ENCODE measurements around the gene SRSF4. TPM values are rescaled to one million over a fixed set of nuclear protein-coding genes. Genes with fewer than 3 reads are reported as not detected.
"Not testable (repeated sequence)": the region's sequence is repeated elsewhere in the genome, so short reads cannot be mapped to it uniquely, and the experiment has no call there.

Gene SRSF4
- 30.2 TPM for total RNA-seq

DNA sequence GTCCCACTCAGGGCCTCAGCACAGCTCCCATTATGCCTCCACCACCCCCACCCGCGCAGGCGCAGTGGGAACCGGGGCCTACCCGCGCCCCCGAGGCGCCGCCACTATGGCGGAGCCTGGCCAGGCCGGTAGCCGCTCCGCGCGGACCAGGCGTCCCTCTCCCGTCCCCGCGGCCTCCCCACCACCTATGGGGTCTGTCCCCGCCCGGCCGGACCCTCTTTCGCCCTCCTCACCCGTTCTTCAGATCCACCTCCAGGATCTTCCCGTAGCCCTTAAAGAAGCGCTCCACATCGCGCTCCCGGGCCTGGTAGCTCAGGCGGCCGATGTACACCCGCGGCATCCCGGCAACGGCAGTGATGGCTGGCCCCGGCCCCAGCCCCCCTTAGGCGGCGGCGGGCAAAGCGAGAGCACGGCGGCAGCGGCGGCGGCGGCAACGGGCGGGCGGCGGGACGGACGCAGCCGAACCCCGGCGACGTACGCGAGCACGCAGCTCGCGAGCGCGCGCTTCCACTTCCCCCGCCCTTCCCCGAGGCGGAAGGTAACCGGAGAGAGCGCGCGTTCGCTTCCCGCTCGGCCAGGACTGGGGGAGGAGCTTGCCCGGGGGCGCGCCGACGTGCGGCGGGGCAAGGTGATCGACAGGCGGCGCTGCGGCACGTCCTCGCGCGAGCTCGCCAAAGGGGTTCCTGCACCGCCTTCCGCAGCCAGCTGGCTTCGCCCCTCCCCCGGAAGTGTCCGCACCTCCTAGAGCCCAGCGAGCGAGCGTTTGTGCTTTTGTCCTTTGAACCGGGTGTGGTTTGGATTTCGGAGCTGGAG lies at the start of gene SRSF4:
SRSF4 (minus strand) TSS at position 488 of the 813 bp plus-strand sequence; CDS start at position 340, 148 bp downstream.
- peak; percentile 96 to 98 (median 98) for DNase-seq (ENCODE audit: low read depth in 2 of 3, low spot score in 2 of 3)

DNA sequence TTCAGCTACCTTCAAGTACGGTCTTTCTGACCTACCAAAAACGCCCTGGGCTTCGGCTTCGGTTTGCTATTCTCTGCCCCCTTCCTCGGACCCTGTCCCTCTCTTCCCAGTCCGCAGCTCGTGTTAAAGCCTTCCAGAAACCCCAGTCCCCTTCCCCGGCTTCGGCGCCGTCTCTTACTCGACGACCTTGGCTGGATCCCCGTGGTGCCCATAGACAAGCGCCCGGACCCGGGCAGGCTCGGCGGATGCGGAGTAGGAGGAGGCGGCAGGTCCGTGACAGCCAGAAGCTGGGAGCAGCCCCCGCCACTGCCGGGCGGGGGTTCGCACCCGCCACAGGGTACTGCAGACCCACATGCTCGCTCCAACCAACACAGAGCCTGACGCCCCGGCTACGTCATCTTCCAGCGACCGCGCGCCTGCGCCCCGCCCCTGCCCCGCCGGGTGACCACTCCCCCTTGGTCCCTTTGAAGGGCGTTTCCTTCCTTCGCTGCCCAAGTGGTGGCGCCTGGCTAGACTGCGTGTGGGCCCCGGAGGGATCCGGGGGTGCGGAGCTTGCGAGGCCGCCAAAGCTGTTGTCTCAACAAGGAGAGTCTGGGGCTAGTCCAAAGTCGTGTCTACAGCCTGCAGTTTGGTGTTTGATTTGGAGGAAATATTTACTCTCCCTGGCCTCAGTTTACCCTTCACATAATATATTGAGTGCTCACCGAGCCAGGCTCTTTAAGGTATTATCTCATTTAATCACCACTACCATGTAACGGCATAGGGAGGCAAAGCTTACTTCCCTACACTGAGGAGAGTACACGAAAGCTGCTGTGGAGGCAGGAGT lies 49.1 kb upstream of the SRSF4 start, which contains the start of gene MECR:
MECR (minus strand) TSS at position 382 of the 826 bp plus-strand sequence; CDS start at position 354, 28 bp downstream.
- peak; percentile 79 to 93 (median 91) for DNase-seq (ENCODE audit: low read depth in 2 of 3, low spot score in 2 of 3)

GRCh38 chr1:29230204-29230552 lies 48.5 kb upstream of the SRSF4 start:
- DNase-seq (ENCODE audit: low read depth in 2 of 3, low spot score in 2 of 3): no peak

DNA sequence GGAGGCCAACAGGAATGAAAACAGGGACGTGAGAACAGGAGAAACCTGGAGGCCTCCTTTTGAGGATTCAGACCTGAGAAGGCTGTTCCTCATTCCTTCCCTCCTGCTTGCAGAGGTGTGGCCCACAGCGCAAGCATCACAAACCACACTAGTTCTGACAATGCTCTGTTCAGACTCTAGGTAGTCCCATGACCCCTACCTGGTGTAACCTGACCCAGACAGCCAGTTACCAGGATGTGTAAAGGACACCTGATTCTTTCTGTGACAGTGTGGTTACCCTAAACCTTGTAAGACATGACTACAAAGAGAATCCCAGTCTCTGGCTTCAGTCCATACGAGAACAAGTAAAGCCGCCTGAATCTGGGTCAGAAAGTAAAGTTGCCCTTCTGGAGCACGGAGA lies 45.8 kb upstream of the SRSF4 start:
- no peak for DNase-seq (ENCODE audit: low read depth in 2 of 3, low spot score in 2 of 3)

DNA sequence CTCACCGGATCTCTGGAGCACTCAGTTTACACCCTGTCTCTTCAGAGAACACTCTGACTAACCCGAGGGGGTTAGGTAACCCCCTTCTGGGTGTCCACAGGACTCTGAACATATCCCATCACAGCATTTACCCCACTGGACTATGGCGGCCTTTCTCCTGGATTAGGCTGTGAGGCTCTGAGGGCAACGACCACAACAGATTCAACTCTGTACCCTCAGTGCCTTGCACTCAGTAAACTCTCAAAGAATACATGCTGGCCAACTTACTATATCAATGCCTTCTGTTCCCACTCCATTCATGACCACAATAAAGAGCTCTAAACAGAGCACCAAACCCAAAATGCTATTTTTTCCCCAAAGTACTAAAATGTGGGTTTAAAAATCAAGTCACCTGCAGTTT lies 43.7 kb upstream of the SRSF4 start:
- no peak for DNase-seq (ENCODE audit: low read depth in 2 of 3, low spot score in 2 of 3)

- DNase-seq (ENCODE audit: low read depth in 2 of 3, low spot score in 2 of 3): no peak
Measured at GRCh38 chr1:29224356-29224837, 42.7 kb upstream of the SRSF4 start.

GRCh38 chr1:29223521-29223920 lies 41.8 kb upstream of the SRSF4 start:
- DNase-seq (ENCODE audit: low read depth in 2 of 3, low spot score in 2 of 3): no peak

GRCh38 chr1:29222686-29223085 lies 41.0 kb upstream of the SRSF4 start:
- no peak for DNase-seq (ENCODE audit: low read depth in 2 of 3, low spot score in 2 of 3)

DNA sequence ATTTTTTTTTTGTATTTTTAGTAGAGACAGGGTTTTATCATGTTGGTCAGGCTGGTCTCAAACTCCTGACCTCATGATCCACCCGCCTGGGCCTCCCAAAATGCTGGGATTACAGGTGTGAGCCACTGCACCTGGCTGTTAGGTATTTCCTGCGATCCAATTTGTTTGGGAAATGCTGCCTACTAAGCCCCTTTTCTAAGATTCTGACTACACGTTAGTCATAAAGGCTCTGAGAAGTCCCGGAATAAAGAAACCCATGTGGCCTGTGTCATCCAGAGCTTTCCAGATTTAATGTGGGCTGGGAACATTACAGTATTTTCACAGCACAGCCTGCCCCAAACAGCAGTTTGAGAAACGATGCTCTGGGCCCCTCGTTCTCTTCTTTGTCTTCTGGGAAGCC lies 40.6 kb upstream of the SRSF4 start:
- DNase-seq (ENCODE audit: low read depth in 2 of 3, low spot score in 2 of 3): not testable (repeated sequence)

- DNase-seq (ENCODE audit: low read depth in 2 of 3, low spot score in 2 of 3): no peak
Measured at GRCh38 chr1:29221296-29221695, 39.6 kb upstream of the SRSF4 start.

- DNase-seq (ENCODE audit: low read depth in 2 of 3, low spot score in 2 of 3): no peak
Measured at GRCh38 chr1:29218223-29218622, 36.5 kb upstream of the SRSF4 start.

DNA sequence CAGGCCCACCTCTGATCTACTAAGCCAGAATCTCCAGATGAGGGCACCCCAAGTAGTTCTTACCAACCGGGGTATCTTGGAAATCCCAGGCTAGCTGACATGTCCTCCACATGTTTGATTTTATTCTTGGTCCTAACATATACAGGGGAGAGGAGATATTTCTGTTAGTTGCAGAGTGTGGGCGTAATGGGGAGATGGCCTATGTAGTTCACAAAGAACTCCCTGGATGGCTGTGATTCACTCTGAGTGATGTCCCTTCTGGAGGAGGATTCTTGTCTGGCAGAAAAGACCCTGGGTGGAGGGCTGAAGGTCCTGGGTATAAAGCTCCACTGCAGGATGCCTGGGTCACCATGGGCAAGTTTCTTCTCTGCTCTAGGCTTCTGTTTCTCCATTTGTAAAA lies 35.9 kb upstream of the SRSF4 start:
- DNase-seq (ENCODE audit: low read depth in 2 of 3, low spot score in 2 of 3): no peak

DNA sequence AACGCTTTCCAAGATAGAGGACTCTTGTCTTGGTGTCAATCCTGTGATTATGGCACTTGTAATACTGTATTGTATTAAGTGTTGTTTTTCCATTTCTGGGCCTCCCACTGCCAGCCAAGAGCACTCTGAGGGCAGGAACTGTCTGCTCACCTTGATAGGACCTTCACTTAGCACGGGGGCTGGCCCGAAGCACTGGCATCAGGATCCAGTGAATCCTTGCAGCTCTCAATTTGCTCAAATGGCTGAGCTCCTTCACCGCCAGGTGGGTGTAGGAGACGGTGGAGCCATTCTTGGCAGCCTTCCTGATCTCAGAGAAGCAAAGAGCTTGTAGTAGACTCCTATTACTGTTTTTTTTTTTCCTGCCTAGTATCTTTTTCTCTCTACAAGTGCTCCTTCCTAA lies 31.4 kb upstream of the SRSF4 start:
- no peak for DNase-seq (ENCODE audit: low read depth in 2 of 3, low spot score in 2 of 3)

DNA sequence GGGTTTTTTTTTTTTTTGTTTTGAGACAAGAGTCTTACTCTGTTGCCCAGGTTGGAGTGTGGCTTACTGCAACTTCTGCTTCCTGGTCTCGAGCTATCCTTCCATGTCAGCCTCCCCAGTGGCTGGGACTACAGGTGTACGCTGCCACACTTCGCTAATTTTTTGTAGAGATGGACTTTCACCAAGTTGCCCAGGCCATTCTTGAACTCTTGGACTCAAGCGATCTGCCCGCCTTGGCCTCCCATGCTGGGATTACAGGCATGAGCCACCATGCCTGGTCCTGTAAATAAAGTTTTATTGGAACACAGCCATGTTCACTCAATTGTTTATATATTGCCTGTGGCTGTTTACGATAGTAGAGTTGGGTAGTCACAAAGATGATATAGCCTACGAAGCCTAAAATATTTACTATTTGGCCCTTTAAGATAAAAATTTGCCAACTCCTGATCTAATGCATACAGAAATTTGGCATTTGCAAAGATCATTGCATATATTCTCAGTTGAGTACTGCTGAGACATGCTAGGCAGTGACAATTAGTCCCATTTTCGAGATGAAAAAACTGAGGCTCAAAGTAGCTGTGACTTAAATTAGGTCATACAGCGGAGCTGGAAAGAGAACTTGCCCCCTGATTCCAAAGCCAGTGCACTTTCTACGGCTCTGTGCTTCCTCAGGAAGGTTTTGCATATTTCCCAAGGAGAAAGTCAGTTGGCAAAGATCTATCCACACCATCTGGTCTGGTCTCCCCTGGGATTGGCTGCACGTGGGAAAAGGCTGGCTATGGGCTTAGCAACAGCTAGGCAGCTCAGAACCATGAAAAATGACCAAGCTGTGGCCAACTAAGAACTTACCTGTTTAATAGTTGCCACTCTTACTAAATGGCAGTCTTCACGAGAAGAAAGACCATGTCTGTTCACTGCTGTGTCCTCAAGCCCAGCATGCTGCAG lies 29.7 kb upstream of the SRSF4 start:
- no peak for DNase-seq (ENCODE audit: low read depth in 2 of 3, low spot score in 2 of 3)

DNA sequence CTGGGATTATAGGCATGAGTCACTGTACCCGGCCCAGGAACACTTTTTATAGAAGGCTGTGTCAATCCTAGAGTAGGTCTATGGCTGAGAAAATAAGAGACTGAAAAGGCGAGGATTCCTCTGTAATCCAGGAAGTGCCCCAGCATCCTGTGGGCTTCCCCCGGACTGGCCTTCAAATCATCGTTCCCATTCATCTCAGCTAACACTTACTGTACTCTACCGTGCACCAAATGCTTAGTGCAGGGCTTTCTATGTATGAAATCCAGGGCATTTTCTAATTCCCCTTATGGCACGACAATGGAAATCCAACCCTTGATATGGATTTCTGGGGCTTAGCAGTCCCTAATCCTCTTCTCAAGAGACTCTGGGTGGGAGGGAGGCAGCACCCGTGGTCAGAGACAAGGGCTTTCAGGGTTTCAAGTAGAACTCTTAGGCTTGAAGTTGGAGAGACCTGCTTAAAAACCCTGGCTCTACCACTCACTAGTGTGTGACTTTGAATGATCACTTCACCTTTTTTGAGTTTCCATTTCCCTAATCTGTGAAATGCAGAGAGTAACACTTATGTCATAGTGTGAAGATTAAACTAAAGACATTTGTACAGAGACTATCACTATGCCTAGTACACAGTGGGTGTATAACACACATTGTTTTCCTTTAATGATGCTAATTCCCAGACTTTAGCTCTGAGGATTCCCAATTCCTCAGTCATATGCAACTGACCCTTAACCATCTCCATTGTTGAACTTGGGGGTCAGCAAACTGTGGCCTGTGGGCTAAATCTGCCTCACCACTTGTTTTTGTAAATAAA lies 28.8 kb upstream of the SRSF4 start:
- DNase-seq (ENCODE audit: low read depth in 2 of 3, low spot score in 2 of 3): no peak

DNA sequence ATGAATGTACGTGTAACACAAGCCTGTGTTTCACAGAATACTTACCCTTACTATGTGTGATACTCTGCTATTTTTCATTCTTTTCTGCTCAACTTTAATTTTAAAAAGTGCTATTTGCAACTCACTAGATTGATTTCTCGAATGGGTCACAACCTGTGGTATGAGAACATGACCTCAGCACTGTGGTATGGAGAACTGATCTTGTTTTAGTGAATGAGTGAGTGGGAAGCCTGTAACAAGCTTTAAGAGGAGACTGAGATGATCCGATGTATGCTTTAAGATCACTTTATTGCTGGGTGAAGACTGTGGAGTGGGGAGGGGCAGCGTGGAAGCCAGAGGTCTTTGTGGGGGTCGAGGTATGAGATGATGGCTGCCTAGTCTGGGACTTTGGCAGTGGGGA lies 27.5 kb upstream of the SRSF4 start:
- DNase-seq (ENCODE audit: low read depth in 2 of 3, low spot score in 2 of 3): no peak

GRCh38 chr1:29208442-29208841 lies 26.7 kb upstream of the SRSF4 start:
- peak in 1 of 3 donors; percentile 32 for DNase-seq (ENCODE audit: low read depth in 2 of 3, low spot score in 2 of 3)

- DNase-seq (ENCODE audit: low read depth in 2 of 3, low spot score in 2 of 3): peak; percentile 81 to 94 (median 89)
Measured at GRCh38 chr1:29202584-29203340, 21.1 kb upstream of the SRSF4 start.

- DNase-seq (ENCODE audit: low read depth in 2 of 3, low spot score in 2 of 3): peak in 1 of 3 donors; percentile 54
Measured at GRCh38 chr1:29202053-29202452, 20.4 kb upstream of the SRSF4 start.
